IPS DF 6.9 (cell line): Measurements from ENCODE around the gene DPP7.
"Not testable (repeated sequence)": the region's sequence is repeated elsewhere in the genome, so short reads cannot be mapped to it uniquely, and the experiment has no call there.

Experiments
- DNase-seq: peaks from one replicate; pipeline ENCODE4 v3.0.0-alpha.2; 2013; ENCODE audit warnings: low read depth, low spot score
- H3K27ac ChIP-seq: one replicate; pipeline ENCODE4 v1.5.1; 2013; ENCODE audit warnings: low read length, control low read depth
- H3K27me3 ChIP-seq: 2 replicates; pipeline ENCODE4 v1.6.1; 2013; ENCODE audit warnings: mild to moderate bottlenecking, low read length; ENCODE audit not compliant: control insufficient read depth, insufficient read depth
- H3K36me3 ChIP-seq: 2 replicates; pipeline ENCODE4 v1.6.1; 2013; ENCODE audit warnings: low read length; ENCODE audit not compliant: control insufficient read depth, insufficient read depth
- H3K4me1 ChIP-seq: 2 replicates; pipeline ENCODE4 v1.6.1; 2013; ENCODE audit warnings: low read length; ENCODE audit not compliant: control insufficient read depth, insufficient read depth
- H3K4me3 ChIP-seq: 2 replicates; pipeline ENCODE4 v1.5.1; 2013; ENCODE audit warnings: mild to moderate bottlenecking, low read length
- H3K9me3 ChIP-seq: 2 replicates; pipeline ENCODE4 v1.6.1; 2013; ENCODE audit warnings: low read length, inconsistent platforms; ENCODE audit not compliant: control insufficient read depth, insufficient read depth
- WGBS: extraction: QIAGEN DNeasy Blood & Tissue Kit; methylation state at CpG from one replicate; pipeline ENCODE4 v1.1.7; 2013; ENCODE audit warnings: mixed read lengths, missing lambda C conversion rate; ENCODE audit not compliant: insufficient read length, insufficient coverage; 5-methylcytosine and 5-hydroxymethylcytosine counted together

The DPP7 gene

GRCh38 chr9:137067860-137068538, 46.5 kb downstream of the DPP7 start:
- no CpG with 5 or more reads among the region's 12 CpGs for WGBS
- H3K4me3 ChIP-seq = no peak overlapping the region

DNA sequence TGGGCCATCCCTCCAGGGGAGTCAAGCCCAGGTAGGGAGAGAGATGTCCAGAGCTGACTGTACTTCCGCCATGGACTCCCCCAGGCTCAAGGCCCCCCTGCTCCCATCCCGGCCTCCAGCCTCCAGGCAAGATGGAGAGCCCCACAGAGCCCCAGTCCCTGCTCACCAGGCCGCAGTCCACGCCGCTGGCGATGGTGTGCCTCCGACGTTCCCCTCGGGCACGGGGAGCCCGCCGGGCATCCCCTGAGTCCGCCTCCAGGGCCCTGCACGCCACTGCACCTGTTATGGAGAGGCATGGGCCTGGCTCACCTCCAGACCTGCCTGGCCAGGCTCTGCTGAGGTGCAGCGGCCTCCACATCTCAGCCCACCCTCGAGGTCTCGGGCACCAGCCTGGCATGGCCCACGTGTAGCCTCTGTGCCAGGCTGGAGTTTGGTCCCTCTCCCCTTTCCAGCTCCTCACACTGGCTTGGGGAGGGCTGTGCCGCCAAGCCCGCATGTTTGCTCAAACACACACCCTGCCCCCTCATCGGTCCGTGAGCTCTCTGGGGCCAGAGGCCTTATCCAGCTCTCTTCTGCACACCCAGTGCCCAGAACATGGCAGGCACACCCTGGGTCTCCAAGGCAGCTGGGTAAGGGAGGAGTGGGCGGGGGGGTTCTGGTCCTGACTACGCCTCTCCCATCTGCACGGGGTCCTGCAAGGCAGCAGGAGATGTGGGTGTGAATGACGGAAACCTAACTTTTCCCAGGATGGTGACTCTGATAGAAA, 48.3 kb downstream of the DPP7 start:
- Histone ChIP-seq H3K4me3 (no peak overlapping the region), H3K27ac (no peak overlapping the region), H3K36me3 (peaks cover 6% of the 10 kb centered on the region; the same call in 1 of the 2 replicates), H3K9me3 (no peaks in the 10 kb centered on the region), H3K27me3 (no peaks in the 10 kb centered on the region), H3K4me1 (peaks cover 13% of the 10 kb centered on the region)
- whole genome bisulfite sequencing = no CpG with 5 or more reads among the region's 26 CpGs
- DNase-seq = no peak

More at GRCh38 chr9:137067860-137068538, 46.5 kb downstream of the DPP7 start:
- Histone ChIP-seq H3K4me1 (peaks cover 13% of the 10 kb centered on the region), H3K9me3 (no peaks in the 10 kb centered on the region), H3K36me3 (peaks cover 6% of the 10 kb centered on the region; the same call in 1 of the 2 replicates), H3K27ac (no peak overlapping the region), H3K27me3 (no peaks in the 10 kb centered on the region)
- DNase-seq = no peak

GRCh38 chr9:137065336-137065967, 49.1 kb downstream of the DPP7 start:
- Histone ChIP-seq H3K9me3 (no peaks in the 10 kb centered on the region), H3K4me1 (peaks cover 10% of the 10 kb centered on the region), H3K4me3 (no peak overlapping the region), H3K27ac (no peak overlapping the region), H3K36me3 (peaks cover 6% of the 10 kb centered on the region; the same call in 1 of the 2 replicates), H3K27me3 (no peaks in the 10 kb centered on the region)
- no peak for DNase-seq
- no CpG with 5 or more reads among the region's 23 CpGs for WGBS

DNA sequence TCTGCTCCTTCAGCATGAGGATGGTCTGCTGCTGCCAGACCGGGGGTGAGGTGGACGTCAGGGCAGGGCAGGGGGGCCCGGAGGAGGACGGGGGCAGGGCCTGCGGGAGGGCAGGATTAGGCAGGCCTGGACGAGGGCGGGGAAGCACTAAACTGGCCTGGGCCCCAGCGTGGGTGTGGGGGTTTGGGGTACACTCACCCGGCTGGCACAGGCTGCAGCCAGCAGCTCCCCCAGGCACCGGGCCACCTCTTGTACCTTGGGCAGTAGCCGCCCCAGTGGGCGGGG, 49.7 kb downstream of the DPP7 start:
- WGBS = no CpG with 5 or more reads among the region's 12 CpGs
- Histone ChIP-seq H3K27me3 (no peaks in the 10 kb centered on the region), H3K4me3 (no peak overlapping the region), H3K9me3 (no peaks in the 10 kb centered on the region), H3K27ac (no peak overlapping the region), H3K4me1 (peaks cover 10% of the 10 kb centered on the region), H3K36me3 (peaks cover 6% of the 10 kb centered on the region; the same call in 1 of the 2 replicates)
- DNase-seq = no peak

GRCh38 chr9:137064027-137064879, 50.3 kb downstream of the DPP7 start:
- H3K4me1 ChIP-seq = peaks cover 9% of the 10 kb centered on the region
- H3K9me3 ChIP-seq = no peaks in the 10 kb centered on the region
- no CpG with 5 or more reads among the region's 55 CpGs for WGBS
- no peak overlapping the region for H3K4me3 ChIP-seq
- peaks cover 6% of the 10 kb centered on the region; the same call in 1 of the 2 replicates for H3K36me3 ChIP-seq
- no peaks in the 10 kb centered on the region for H3K27me3 ChIP-seq
- no peak for DNase-seq
- H3K27ac ChIP-seq = no peak overlapping the region

DNA sequence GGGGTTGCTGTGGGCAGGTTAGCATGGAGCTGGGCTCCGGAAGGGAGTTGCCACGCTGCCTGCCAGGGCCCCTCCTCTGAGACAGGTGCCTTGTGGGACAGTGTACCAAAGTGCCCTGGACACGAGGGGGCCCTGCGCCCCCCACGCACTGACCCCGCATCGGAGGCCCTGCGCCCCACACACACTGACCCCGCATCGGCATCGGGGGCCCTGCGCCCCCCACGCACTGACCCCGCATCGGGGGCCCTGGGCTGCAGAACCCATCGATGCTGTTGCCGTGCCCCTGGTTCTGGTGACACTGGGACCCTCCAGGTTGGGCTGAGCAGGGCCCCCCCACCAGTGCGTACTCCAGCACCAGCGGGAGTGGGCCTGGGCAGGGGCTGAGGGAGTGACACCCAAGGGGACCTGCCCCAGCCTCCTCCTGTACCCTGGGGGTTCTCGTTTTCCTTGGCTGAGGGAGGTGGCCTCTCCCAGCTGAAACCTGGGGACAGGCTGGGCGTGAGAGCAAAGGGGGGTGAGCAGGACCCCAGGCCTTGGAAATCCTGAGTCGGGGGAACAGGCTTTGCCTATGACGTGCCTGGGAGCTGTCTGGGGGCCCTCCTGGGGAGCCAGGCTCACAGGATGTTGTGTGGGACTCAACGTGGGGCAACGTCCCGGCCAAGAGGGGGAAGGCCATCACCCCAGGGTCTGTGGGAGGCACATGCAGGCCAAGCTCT, 51.1 kb downstream of the DPP7 start:
- Histone ChIP-seq H3K4me1 (peaks cover 6% of the 10 kb centered on the region; the same call in 1 of the 2 replicates), H3K9me3 (no peaks in the 10 kb centered on the region), H3K4me3 (no peak overlapping the region), H3K27me3 (no peaks in the 10 kb centered on the region), H3K36me3 (peaks cover 6% of the 10 kb centered on the region; the same call in 1 of the 2 replicates), H3K27ac (no peak overlapping the region)
- no CpG with 5 or more reads among the region's 26 CpGs for WGBS
- no peak for DNase-seq

DNA sequence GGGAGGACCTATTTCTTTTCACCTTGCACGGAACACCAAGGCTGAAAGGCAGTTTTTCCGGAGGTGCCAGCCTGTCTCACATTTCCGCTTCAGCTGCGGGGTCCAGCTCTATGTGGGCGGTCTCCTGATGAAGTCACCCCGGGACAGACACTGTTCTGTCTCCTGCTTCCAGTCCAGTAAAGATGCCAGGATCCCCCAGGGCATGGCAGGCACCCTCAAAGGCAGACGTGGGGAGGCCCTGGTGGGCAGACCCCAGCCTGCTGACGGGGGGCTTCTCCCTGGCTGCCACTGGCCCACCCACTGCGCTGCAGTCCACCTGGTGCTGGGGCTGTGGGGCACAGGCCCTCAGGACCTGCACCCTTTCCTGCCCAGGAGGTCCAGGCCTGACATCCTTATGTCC, 51.7 kb downstream of the DPP7 start:
- H3K9me3 ChIP-seq, H3K4me1 ChIP-seq, H3K36me3 ChIP-seq, H3K27me3 ChIP-seq, DNase-seq, H3K27ac ChIP-seq, H3K4me3 ChIP-seq: not testable (repeated sequence)
- no CpG with 5 or more reads among the region's 9 CpGs for WGBS

GRCh38 chr9:137062384-137062783, 52.1 kb downstream of the DPP7 start:
- Histone ChIP-seq H3K36me3 (peaks cover 6% of the 10 kb centered on the region; the same call in 1 of the 2 replicates), H3K9me3 (no peaks in the 10 kb centered on the region), H3K4me3 (no peak overlapping the region), H3K27me3 (no peaks in the 10 kb centered on the region), H3K4me1 (peaks cover 2% of the 10 kb centered on the region; the same call in 1 of the 2 replicates), H3K27ac (no peak overlapping the region)
- WGBS = no CpG with 5 or more reads among the region's 15 CpGs
- DNase-seq = no peak
